ENCODE data around the gene NPAS2. TPM values are rescaled to one million over a fixed set of nuclear protein-coding genes. Genes with fewer than 3 reads are reported as not detected.

NPAS2 gene
- total RNA-seq, 1 experiment from 2014 or later = 20.4 TPM

- Histone ChIP-seq H3K27ac (ENCODE audit: low read depth, low read length) (no peak overlapping the region), H3K27me3 (ENCODE audit: insufficient read depth, low read length) (no peaks in the 10 kb centered on the region), H3K9me3 (ENCODE audit: control insufficient read depth in 1 of 2, insufficient read depth in 1 of 2, low read depth in 1 of 2, low read length in 2 of 2) (no peaks in the 10 kb centered on the region), H3K79me2 (ENCODE audit: insufficient read depth, low read length) (peaks cover 30% of the 10 kb centered on the region), H3K9ac (ENCODE audit: low read length) (no peak overlapping the region), H3K4me3 (replicated peaks in 1 of 2; ENCODE audit: low read depth in 1 of 2, low read length in 2 of 2) (no peak overlapping the region), H2AFZ (ENCODE audit: low read depth, low read length, poor library complexity, severe bottlenecking) (no peak overlapping the region), H3K9me2 (ENCODE audit: insufficient read depth) (no peaks in the 10 kb centered on the region), H3K36me3 (ENCODE audit: control insufficient read depth in 1 of 2, insufficient read depth in 2 of 2, low read length in 2 of 2) (peaks cover 11 to 26% of the 10 kb centered on the region in 2 experiments), H3K4me1 (ENCODE audit: control insufficient read depth in 1 of 2, insufficient read depth in 2 of 2, low read length in 2 of 2) (peaks cover 9 to 19% of the 10 kb centered on the region in 2 experiments), H4K20me1 (ENCODE audit: insufficient read depth) (peaks cover 15% of the 10 kb centered on the region; the same call in 1 of the 2 replicates), H3K4me2 (ENCODE audit: low read length) (no peak overlapping the region)
- ChIA-PET CTCF (no interaction called here), RAD21 (ENCODE audit: low non-redundant PET in 1 of 2, low total read pairs in 2 of 2, uncharacterized antibody in 2 of 2, unreplicated experiment in 2 of 2) (no interaction called here), POLR2A (no interaction called here)
- DNase-seq (ENCODE audit: low read depth, low spot score) (no peak), ATAC-seq (no peak)
- intact Hi-C loops (cut with micrococcal nuclease) = loop anchor here (5.0 kb wide), 1 partner anchor 393 kb away; no protein-coding TSS in a partner anchor
- no TSS peak for BruUV-seq (replicated peaks)
- TF ChIP-seq MAX (IDR thresholded peaks at IDR 0.05) (no peak), ZNF274 (IDR thresholded peaks at IDR 0.05; ENCODE audit: low read depth, low read length) (no peak), SP1 (IDR thresholded peaks at IDR 0.05; ENCODE audit: low read depth) (no peak), YY1 (IDR thresholded peaks at IDR 0.05; ENCODE audit: extremely low read depth, insufficient replicate concordance, low read depth, low read length) (no peak), TCF7L2 (IDR thresholded peaks at IDR 0.05; ENCODE audit: borderline replicate concordance, extremely low read depth, insufficient read depth, insufficient read length) (no peak), CEBPB (IDR thresholded peaks at IDR 0.05; ENCODE audit: low read depth) (no peak), ELF1 (IDR thresholded peaks at IDR 0.05; ENCODE audit: borderline replicate concordance, low read depth) (no peak), FOSL1 (IDR thresholded peaks at IDR 0.05; ENCODE audit: low read depth) (no peak), EZH2 (IDR thresholded peaks at IDR 0.05) (no peak), ZFX (IDR thresholded peaks at IDR 0.05) (no peak), SRF (IDR thresholded peaks at IDR 0.05; ENCODE audit: low read depth) (no peak), ZBTB33 (IDR thresholded peaks at IDR 0.05; ENCODE audit: extremely low read depth, insufficient replicate concordance, low read length) (no peak), EGR1 (IDR thresholded peaks at IDR 0.05; ENCODE audit: low read depth) (no peak), JUND (IDR thresholded peaks at IDR 0.05) (no peak), EZH2phosphoT487 (IDR thresholded peaks at IDR 0.05; ENCODE audit: borderline replicate concordance) (no peak), ATF3 (IDR thresholded peaks at IDR 0.05) (no peak)
These were observed 180.1 kb downstream of the NPAS2 start for GRCh38 chr2:100999995-101000394.

Measured in HCT116 (cell line).